BLaER1 (cell line): ENCODE data around the gene NHLRC2.

ENCODE experiments used
- H3K27ac ChIP-seq: shearing (Covaris generic); formaldehyde crosslinking; 2 replicates; pipeline ENCODE4 v1.8.1; 2022
- H3K27me3 ChIP-seq: shearing (Covaris generic); formaldehyde crosslinking; 2 replicates; pipeline ENCODE4 v1.8.1; 2022
- H3K36me3 ChIP-seq: shearing (Covaris generic); formaldehyde crosslinking; 2 replicates; pipeline ENCODE4 v1.8.1; 2022
- H3K4me1 ChIP-seq: shearing (Covaris generic); formaldehyde crosslinking; 2 replicates; pipeline ENCODE4 v1.8.1; 2022
- H3K4me2 ChIP-seq: shearing (Covaris generic); formaldehyde crosslinking; 2 replicates; pipeline ENCODE4 v1.8.1; 2022
- H3K4me3 ChIP-seq: shearing (Covaris generic); formaldehyde crosslinking; 2 replicates; pipeline ENCODE4 v1.8.1; 2022
- H3K9ac ChIP-seq: shearing (Covaris generic); formaldehyde crosslinking; 2 replicates; pipeline ENCODE4 v1.8.1; 2022
- H3K9me3 ChIP-seq: shearing (Covaris generic); formaldehyde crosslinking; 2 replicates; pipeline ENCODE4 v1.8.1; 2022
- H4K20me1 ChIP-seq: shearing (Covaris generic); formaldehyde crosslinking; 2 replicates; pipeline ENCODE4 v1.8.1; 2022
- Cebpa-rat ChIP-seq: shearing (Covaris generic); IDR thresholded peaks from 2 replicates; pipeline ENCODE4 v1.8.1; 2022

Gene NHLRC2

GRCh38 chr10:113899952-113900598, 45.6 kb downstream of the NHLRC2 start:
- no peak overlapping the region for H3K4me3 ChIP-seq
- H3K9me3 ChIP-seq = peaks cover 4% of the 10 kb centered on the region; the same call in 1 of the 2 replicates
- no peaks in the 10 kb centered on the region for H3K27me3 ChIP-seq
- no peak overlapping the region for H3K4me2 ChIP-seq
- no peak for TF ChIP-seq Cebpa-rat
- H3K4me1 ChIP-seq = 0 out of 2 replicates have a peak, but pooled peaks cover 4% of the 10 kb centered on the region
- no peaks in the 10 kb centered on the region for H4K20me1 ChIP-seq
- peaks cover 74% of the 10 kb centered on the region for H3K36me3 ChIP-seq
- H3K27ac ChIP-seq = no peak overlapping the region
- no peak overlapping the region for H3K9ac ChIP-seq

DNA sequence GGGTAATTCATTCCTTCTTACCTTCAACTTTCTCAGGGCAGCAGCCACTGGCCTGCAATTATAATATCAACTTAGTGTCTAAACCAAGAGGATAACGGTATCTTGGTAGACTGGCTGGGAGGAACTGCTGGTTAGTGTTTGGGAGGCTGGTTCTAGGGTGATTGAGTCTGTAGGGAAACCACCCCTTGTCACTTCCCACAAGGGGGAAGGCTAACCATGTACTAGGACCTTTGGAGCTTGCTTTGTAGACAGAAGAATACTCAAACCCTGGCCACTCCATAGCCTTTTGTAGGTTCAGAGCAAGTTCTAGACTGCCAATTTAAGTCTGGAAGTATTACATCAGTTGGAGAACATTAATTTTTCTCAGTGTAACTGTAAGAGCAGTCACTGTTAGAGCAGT, 51.3 kb downstream of the NHLRC2 start:
- no peaks in the 10 kb centered on the region for H3K27me3 ChIP-seq
- H3K9me3 ChIP-seq = no peaks in the 10 kb centered on the region
- H3K36me3 ChIP-seq = peaks cover 73% of the 10 kb centered on the region
- TF ChIP-seq Cebpa-rat = no peak
- no peaks in the 10 kb centered on the region for H4K20me1 ChIP-seq
- no peak overlapping the region for H3K9ac ChIP-seq
- no peaks in the 10 kb centered on the region for H3K4me1 ChIP-seq
- H3K27ac ChIP-seq = no peak overlapping the region
- no peak overlapping the region for H3K4me3 ChIP-seq
- H3K4me2 ChIP-seq = no peak overlapping the region

DNA sequence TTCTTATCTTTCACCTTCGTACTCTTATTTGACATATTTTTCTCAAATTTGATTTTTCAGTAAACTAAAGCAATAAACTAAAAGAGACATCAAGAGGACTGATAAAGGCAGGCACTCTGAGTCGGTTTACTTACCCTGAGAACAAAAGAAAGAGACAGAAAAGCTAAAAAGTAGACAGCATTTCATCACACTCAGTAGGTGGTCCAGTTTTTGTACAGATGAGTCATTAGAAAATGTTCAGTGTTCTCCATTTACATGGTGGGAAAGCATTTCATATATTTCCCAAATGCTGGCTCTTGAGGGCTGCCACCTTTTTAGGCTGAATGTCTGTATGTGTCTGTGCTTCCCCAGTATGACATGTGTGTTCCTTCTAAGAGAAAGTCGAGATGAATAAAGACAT, 52.7 kb downstream of the NHLRC2 start:
- H3K9ac ChIP-seq = no peak overlapping the region
- no peaks in the 10 kb centered on the region for H3K27me3 ChIP-seq
- no peak for TF ChIP-seq Cebpa-rat
- no peak overlapping the region for H3K4me3 ChIP-seq
- H3K9me3 ChIP-seq = no peaks in the 10 kb centered on the region
- no peak overlapping the region for H3K27ac ChIP-seq
- H4K20me1 ChIP-seq = no peaks in the 10 kb centered on the region
- H3K4me2 ChIP-seq = no peak overlapping the region
- no peaks in the 10 kb centered on the region for H3K4me1 ChIP-seq
- peaks cover 63% of the 10 kb centered on the region for H3K36me3 ChIP-seq

GRCh38 chr10:113908236-113908635, 53.8 kb downstream of the NHLRC2 start:
- no peak overlapping the region for H3K4me2 ChIP-seq
- no peaks in the 10 kb centered on the region for H3K27me3 ChIP-seq
- H4K20me1 ChIP-seq = no peaks in the 10 kb centered on the region
- peaks cover 62% of the 10 kb centered on the region for H3K36me3 ChIP-seq
- H3K9me3 ChIP-seq = no peaks in the 10 kb centered on the region
- no peak overlapping the region for H3K27ac ChIP-seq
- H3K9ac ChIP-seq = no peak overlapping the region
- no peak overlapping the region for H3K4me3 ChIP-seq
- no peak for TF ChIP-seq Cebpa-rat
- H3K4me1 ChIP-seq = no peaks in the 10 kb centered on the region

DNA sequence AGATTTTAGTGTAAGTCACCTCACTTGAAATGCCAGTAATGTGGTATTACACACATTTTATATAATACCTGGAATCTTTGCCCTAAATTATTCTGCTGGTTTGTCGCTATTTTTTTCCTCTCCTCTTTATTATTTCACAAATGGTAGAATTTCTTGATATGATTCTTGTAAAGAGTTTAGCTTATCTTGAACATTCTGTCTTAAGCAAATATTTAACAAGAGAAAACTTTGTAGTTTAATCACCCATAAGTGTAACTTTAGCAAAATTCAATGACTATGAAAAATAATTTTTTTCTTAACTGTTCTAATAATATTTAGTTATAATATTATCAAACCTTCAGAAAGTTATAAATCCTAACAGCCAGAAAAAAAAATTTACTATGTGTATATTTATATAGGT, 56.7 kb downstream of the NHLRC2 start:
- Histone ChIP-seq H3K4me3 (no peak overlapping the region), H3K27me3 (no peaks in the 10 kb centered on the region), H3K9ac (no peak overlapping the region), H3K36me3 (peaks cover 50% of the 10 kb centered on the region), H3K27ac (no peak overlapping the region), H3K4me1 (no peaks in the 10 kb centered on the region), H3K9me3 (no peaks in the 10 kb centered on the region), H4K20me1 (no peaks in the 10 kb centered on the region), H3K4me2 (no peak overlapping the region)
- no peak for TF ChIP-seq Cebpa-rat

- H3K27me3 ChIP-seq = no peaks in the 10 kb centered on the region
- no peak overlapping the region for H3K4me3 ChIP-seq
- H3K9me3 ChIP-seq = no peaks in the 10 kb centered on the region
- H3K4me2 ChIP-seq = no peak overlapping the region
- H3K27ac ChIP-seq = no peak overlapping the region
- TF ChIP-seq Cebpa-rat = no peak
- no peaks in the 10 kb centered on the region for H3K4me1 ChIP-seq
- H4K20me1 ChIP-seq = no peaks in the 10 kb centered on the region
- peaks cover 45% of the 10 kb centered on the region for H3K36me3 ChIP-seq
- H3K9ac ChIP-seq = no peak overlapping the region
Measured at GRCh38 chr10:113911839-113912238, 57.4 kb downstream of the NHLRC2 start.

GRCh38 chr10:113912582-113912981, 58.1 kb downstream of the NHLRC2 start:
- H4K20me1 ChIP-seq = no peaks in the 10 kb centered on the region
- no peak overlapping the region for H3K4me2 ChIP-seq
- no peaks in the 10 kb centered on the region for H3K4me1 ChIP-seq
- no peak overlapping the region for H3K27ac ChIP-seq
- H3K4me3 ChIP-seq = no peak overlapping the region
- no peaks in the 10 kb centered on the region for H3K27me3 ChIP-seq
- H3K9ac ChIP-seq = no peak overlapping the region
- no peaks in the 10 kb centered on the region for H3K9me3 ChIP-seq
- H3K36me3 ChIP-seq = peaks cover 39% of the 10 kb centered on the region
- TF ChIP-seq Cebpa-rat = no peak

DNA sequence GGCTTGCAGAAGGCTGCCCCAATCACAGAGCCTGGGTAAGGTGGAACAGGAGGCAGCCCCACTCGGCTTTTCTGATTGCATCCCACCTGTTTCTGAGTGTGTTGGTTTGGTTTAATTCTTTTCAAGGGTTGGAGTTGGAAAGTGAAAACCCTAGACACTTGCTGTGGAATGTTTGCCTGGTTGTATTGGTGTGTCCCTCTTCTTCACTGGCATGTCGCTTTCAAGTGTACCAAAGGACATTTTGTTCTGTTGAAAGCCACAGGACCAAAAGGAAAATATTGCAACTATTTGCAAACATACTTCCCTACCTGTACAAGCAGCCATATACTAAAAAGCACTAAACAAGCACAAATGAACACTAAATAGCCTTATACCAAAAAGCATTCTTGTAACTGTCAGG, 60.5 kb downstream of the NHLRC2 start:
- TF ChIP-seq Cebpa-rat = no peak
- no peaks in the 10 kb centered on the region for H3K4me1 ChIP-seq
- peaks cover 25% of the 10 kb centered on the region for H3K36me3 ChIP-seq
- H3K9ac ChIP-seq = no peak overlapping the region
- no peaks in the 10 kb centered on the region for H3K27me3 ChIP-seq
- H3K27ac ChIP-seq = no peak overlapping the region
- H3K9me3 ChIP-seq = no peaks in the 10 kb centered on the region
- H4K20me1 ChIP-seq = no peaks in the 10 kb centered on the region
- H3K4me3 ChIP-seq = no peak overlapping the region
- no peak overlapping the region for H3K4me2 ChIP-seq

GRCh38 chr10:113915540-113915939, 61.1 kb downstream of the NHLRC2 start:
- H3K9me3 ChIP-seq = no peaks in the 10 kb centered on the region
- no peak overlapping the region for H3K27ac ChIP-seq
- H3K27me3 ChIP-seq = no peaks in the 10 kb centered on the region
- no peak overlapping the region for H3K4me3 ChIP-seq
- no peak overlapping the region for H3K4me2 ChIP-seq
- H3K4me1 ChIP-seq = no peaks in the 10 kb centered on the region
- no peaks in the 10 kb centered on the region for H4K20me1 ChIP-seq
- peaks cover 21% of the 10 kb centered on the region for H3K36me3 ChIP-seq
- no peak for TF ChIP-seq Cebpa-rat
- no peak overlapping the region for H3K9ac ChIP-seq

DNA sequence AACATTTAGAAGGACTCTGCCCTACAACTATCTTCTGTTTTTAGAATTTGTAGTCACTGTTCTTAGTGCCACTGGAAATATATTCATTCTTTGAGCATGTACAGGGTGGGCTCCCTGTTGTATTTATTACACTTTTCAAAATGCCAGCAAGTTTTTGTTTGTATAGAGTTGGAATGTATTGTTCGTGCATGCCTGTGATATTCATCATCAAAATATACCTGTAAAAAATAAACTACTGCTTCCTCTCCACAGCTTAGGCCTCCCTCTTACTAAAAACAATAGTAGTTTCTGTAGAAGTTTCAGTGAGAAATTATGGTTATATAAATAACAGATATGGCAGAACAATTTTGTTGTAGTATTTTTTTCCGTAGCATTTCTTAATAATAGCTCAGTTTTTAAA, 61.6 kb downstream of the NHLRC2 start:
- no peaks in the 10 kb centered on the region for H4K20me1 ChIP-seq
- H3K4me2 ChIP-seq = no peak overlapping the region
- H3K27me3 ChIP-seq = no peaks in the 10 kb centered on the region
- no peak overlapping the region for H3K27ac ChIP-seq
- no peaks in the 10 kb centered on the region for H3K4me1 ChIP-seq
- TF ChIP-seq Cebpa-rat = no peak
- H3K9ac ChIP-seq = no peak overlapping the region
- H3K36me3 ChIP-seq = peaks cover 21% of the 10 kb centered on the region
- H3K4me3 ChIP-seq = no peak overlapping the region
- H3K9me3 ChIP-seq = no peaks in the 10 kb centered on the region

DNA sequence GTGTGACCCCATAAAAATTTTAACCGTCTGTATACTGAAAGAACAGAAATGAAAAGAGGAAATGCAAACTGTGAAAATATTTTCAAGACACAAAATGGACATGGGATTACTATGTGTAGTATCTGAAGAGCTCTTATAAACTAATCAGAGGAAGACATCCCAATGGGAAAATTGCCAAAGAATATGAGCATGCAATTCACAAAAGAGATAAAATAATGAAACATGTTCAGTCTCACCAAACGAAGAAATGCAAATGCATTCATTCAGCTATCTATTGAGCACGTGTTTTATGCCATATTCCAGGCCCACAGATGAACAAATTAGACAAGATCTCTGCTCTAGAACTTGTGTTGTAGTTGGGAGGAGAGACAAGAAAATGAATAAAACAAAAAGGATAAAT, 63.2 kb downstream of the NHLRC2 start:
- peaks cover 17% of the 10 kb centered on the region for H3K36me3 ChIP-seq
- no peak for TF ChIP-seq Cebpa-rat

More for the DNA sequence above, 63.2 kb downstream of the NHLRC2 start:
- H3K27me3 ChIP-seq = no peaks in the 10 kb centered on the region
- no peaks in the 10 kb centered on the region for H3K4me1 ChIP-seq
- H3K4me2 ChIP-seq = no peak overlapping the region
- H3K9me3 ChIP-seq = no peaks in the 10 kb centered on the region
- no peak overlapping the region for H3K27ac ChIP-seq
- no peaks in the 10 kb centered on the region for H4K20me1 ChIP-seq
- no peak overlapping the region for H3K4me3 ChIP-seq
- no peak overlapping the region for H3K9ac ChIP-seq
